Endodermal cell (in vitro differentiated cells): ENCODE measurements around the gene ALPL. TPM values are rescaled to one million over a fixed set of nuclear protein-coding genes. Genes with fewer than 3 reads are reported as not detected.

Experiments
- DNase-seq: peaks from one replicate; pipeline ENCODE4 v3.0.0-alpha.2; 2017
- H3K27ac ChIP-seq: 2 replicates; pipeline ENCODE4 v1.5.1; 2013; ENCODE audit warnings: mild to moderate bottlenecking, low read depth, low read length, moderate library complexity
- H3K27me3 ChIP-seq: 2 replicates; pipeline ENCODE4 v1.6.1; 2013; ENCODE audit warnings: mild to moderate bottlenecking, low read length, moderate library complexity; ENCODE audit not compliant: insufficient read depth, control insufficient read depth, poor library complexity, severe bottlenecking
- H3K36me3 ChIP-seq: 2 replicates; pipeline ENCODE4 v1.7.0; 2013; ENCODE audit warnings: mild to moderate bottlenecking, low read length, moderate library complexity; ENCODE audit not compliant: control insufficient read depth, insufficient read depth
- H3K4me1 ChIP-seq: one replicate; pipeline ENCODE4 v1.7.0; 2013; ENCODE audit warnings: low read length; ENCODE audit not compliant: control insufficient read depth, insufficient read depth
- H3K4me3 ChIP-seq: 2 replicates; pipeline ENCODE4 v1.5.1; 2013; ENCODE audit warnings: mild to moderate bottlenecking, low read length, moderate library complexity
- H3K9ac ChIP-seq: 2 replicates; pipeline ENCODE4 v1.6.1; 2013; ENCODE audit warnings: mild to moderate bottlenecking, low read length, moderate library complexity; ENCODE audit not compliant: poor library complexity, severe bottlenecking; ENCODE audit errors: extremely low read depth
- H3K9me3 ChIP-seq: 2 replicates; pipeline ENCODE4 v1.6.1; 2013; ENCODE audit warnings: mild to moderate bottlenecking, low read length, moderate library complexity; ENCODE audit not compliant: control insufficient read depth
- H3K27ac Mint-ChIP-seq: 2 replicates; pipeline ENCODE4 v1.8.0; 2020; ENCODE audit warnings: mixed read lengths
- H3K27me3 Mint-ChIP-seq: 2 replicates; pipeline ENCODE4 v1.8.0; 2021; ENCODE audit warnings: mild to moderate bottlenecking, mixed read lengths; ENCODE audit not compliant: insufficient read depth
- H3K36me3 Mint-ChIP-seq: 2 replicates; pipeline ENCODE4 v1.8.0; 2020; ENCODE audit warnings: low read depth, mixed read lengths
- H3K4me1 Mint-ChIP-seq: 2 replicates; pipeline ENCODE4 v1.8.0; 2020; ENCODE audit warnings: mixed read lengths
- H3K4me3 Mint-ChIP-seq: 2 replicates; pipeline ENCODE4 v1.8.0; 2020; ENCODE audit warnings: mild to moderate bottlenecking, moderate library complexity, mixed read lengths
- H3K9me3 Mint-ChIP-seq: 2 replicates; pipeline ENCODE4 v1.8.0; 2020; ENCODE audit warnings: mild to moderate bottlenecking, mixed read lengths
- WGBS, 2 experiments: methylation state at CpG; one replicate each; pipeline versions ENCODE4 v1.1.5 to v1.1.7; 2013; ENCODE audit warnings: missing lambda C conversion rate in 2 of 2, mixed read lengths in 1 of 2; ENCODE audit not compliant: insufficient coverage in 1 of 2, insufficient read length in 1 of 2; 5-methylcytosine and 5-hydroxymethylcytosine counted together
- total RNA-seq, 2 donors: library from RNA; stranded (reverse); fragmentation: NEBNext Ultra II Directional in 1 of 2; extraction: Animal tissue kit (Norgen Biotek cat#: 25700) in 1 of 2; gene quantifications; 2 replicates in 1 of 2; 3 replicates in 1 of 2; pipeline ENCODE4 v1.2.1, GENCODE V29; 2021
- TF ChIP-seq, protein P1 (sequence below): fragments of 200-600 bp; sonication (generic); conservative IDR thresholded peaks from 2 replicates; pipeline ENCODE4 v1.5.0; 2021; ENCODE audit warnings: antibody characterized with exemption, mild to moderate bottlenecking

The ALPL gene
- total RNA-seq, 2 donors from 2014 or later = 94.8 to 117 TPM

DNA sequence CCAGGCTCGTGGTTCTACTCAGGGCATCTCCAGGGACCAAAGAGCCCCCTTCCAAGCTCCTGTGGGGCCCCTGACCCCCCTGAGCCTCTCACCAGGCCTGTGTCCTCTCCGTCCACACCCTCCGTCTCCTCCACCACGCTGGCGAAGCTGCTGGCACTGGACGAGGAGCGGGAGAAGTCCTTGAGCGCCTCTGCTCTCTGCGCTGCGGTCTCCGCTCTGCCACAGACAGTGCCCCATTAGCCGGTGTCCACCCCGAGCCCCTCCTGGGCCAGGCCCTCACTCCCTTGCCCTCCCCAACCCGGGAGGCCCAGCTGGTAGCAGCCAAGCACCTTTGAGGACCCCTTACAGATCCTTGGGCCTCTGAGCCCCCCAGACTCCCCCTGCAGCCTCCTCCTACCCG, 90.2 kb downstream of the ALPL start:
- Histone ChIP-seq H3K27ac (no peak overlapping the region), H3K36me3 (no peaks in the 10 kb centered on the region), H3K4me1 (no peaks in the 10 kb centered on the region), H3K9me3 (no peaks in the 10 kb centered on the region), H3K4me3 (no peak overlapping the region), H3K27me3 (no peaks in the 10 kb centered on the region), H3K9ac (no peak overlapping the region)
- no peak overlapping the region for H3K4me3 Mint-ChIP-seq
- no peak for DNase-seq
- H3K4me1 Mint-ChIP-seq = peaks cover 4% of the 10 kb centered on the region
- H3K36me3 Mint-ChIP-seq = no peaks in the 10 kb centered on the region
- WGBS, 2 experiments = 91 to 93% methylated on average over 15 of the region's 15 CpGs
- no peaks in the 10 kb centered on the region for H3K9me3 Mint-ChIP-seq
- H3K27me3 Mint-ChIP-seq = no peaks in the 10 kb centered on the region
- no peak overlapping the region for H3K27ac Mint-ChIP-seq
- TF ChIP-seq, protein P1, sequence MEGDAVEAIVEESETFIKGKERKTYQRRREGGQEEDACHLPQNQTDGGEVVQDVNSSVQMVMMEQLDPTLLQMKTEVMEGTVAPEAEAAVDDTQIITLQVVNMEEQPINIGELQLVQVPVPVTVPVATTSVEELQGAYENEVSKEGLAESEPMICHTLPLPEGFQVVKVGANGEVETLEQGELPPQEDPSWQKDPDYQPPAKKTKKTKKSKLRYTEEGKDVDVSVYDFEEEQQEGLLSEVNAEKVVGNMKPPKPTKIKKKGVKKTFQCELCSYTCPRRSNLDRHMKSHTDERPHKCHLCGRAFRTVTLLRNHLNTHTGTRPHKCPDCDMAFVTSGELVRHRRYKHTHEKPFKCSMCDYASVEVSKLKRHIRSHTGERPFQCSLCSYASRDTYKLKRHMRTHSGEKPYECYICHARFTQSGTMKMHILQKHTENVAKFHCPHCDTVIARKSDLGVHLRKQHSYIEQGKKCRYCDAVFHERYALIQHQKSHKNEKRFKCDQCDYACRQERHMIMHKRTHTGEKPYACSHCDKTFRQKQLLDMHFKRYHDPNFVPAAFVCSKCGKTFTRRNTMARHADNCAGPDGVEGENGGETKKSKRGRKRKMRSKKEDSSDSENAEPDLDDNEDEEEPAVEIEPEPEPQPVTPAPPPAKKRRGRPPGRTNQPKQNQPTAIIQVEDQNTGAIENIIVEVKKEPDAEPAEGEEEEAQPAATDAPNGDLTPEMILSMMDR = no peak

DNA sequence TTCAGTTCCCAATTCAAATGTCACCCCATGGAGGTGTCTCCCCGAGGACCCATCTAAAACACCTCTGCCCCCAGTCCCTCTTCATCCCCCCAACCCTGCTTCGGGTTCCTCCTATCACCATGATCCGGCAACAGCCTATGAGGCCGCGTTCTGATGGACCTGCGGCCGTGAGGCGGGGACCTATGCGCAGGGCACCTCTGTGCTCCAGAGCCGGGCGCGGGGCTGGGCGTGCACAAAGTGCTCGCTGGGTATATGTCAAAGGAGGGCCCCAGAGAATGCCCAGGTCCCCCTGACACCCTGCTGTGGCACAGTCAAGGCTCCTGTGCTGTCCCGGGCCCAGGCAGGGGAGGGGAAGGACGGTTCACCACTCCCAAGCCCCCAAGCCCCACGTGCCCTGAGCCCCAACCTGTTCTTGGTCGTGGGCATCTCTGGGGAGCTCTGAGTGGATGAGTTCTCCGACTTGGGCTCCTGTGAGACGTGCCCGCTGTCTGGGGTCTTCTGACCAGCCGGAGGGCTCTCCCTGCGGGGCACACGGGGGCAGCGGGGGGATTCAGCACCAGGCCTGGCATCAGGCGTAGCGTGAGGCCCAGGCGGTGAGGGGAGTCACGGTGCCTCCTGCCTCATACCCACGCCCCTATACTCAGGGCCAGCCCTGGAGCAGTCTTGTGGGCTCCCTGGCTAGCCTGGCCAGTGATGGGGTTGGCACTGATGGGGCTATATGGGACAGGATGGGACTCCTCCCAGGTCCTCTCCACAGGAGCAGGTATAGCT, 92.2 kb downstream of the ALPL start:
- Histone ChIP-seq H3K4me3 (no peak overlapping the region), H3K27ac (no peak overlapping the region), H3K9ac (no peak overlapping the region), H3K36me3 (no peaks in the 10 kb centered on the region), H3K4me1 (no peaks in the 10 kb centered on the region), H3K27me3 (no peaks in the 10 kb centered on the region), H3K9me3 (no peaks in the 10 kb centered on the region)
- H3K4me3 Mint-ChIP-seq = no peak overlapping the region
- no peaks in the 10 kb centered on the region for H3K27me3 Mint-ChIP-seq
- DNase-seq = no peak
- H3K9me3 Mint-ChIP-seq = no peaks in the 10 kb centered on the region
- TF ChIP-seq, protein P1 = no peak
- no peak overlapping the region for H3K27ac Mint-ChIP-seq
- H3K4me1 Mint-ChIP-seq = peaks cover 8% of the 10 kb centered on the region
- WGBS, 2 experiments = 90 to 96% methylated on average over 15 to 30 of the region's 30 CpGs
- H3K36me3 Mint-ChIP-seq = no peaks in the 10 kb centered on the region

DNA sequence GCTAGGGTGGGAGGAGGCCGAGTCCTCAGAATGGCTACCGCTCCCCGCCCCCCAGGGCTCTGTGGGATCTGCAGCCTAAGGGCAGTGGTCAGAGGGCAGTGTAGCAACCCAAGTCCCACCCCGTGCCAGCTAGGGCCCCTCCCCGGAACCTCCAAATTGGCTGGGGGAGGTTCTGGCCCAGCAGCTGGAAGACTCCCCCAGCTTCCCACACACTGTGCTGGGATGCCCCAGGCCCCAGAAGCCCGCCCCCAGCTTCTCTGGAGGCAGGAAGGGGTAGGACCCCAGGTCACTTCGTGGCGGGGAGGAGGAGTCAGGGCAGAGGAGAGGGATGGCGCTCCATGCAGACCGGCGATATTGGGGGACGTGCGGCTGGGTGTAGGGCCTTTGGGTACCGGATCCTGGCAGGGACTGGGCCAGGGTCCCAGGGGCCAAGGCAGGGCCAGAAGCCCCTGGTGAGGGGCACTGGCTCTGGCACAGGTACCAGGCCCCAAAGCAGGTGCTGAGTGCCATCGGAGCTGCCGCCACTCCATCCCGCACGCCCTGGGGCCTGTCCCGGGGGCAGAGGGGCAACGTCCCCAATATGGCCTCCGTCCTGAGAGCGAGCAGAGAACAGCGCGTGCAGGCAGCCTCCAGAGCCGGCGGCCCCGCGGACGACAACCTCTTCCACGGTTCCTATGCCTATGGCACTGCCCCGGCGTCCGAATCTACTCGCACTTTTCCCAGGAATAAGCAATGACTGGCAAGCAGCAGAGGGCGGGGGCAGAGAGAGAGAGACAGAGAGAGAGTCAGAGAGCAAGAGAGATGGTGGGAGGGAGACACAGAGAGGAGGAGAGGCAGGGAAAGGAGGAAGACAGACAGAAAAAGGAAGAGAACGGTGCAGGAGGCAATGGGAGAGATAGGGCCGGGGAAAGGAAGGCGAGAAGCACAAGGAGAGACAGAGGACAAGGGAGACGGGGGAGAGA, 94.2 kb downstream of the ALPL start:
- H3K27me3 ChIP-seq = no peaks in the 10 kb centered on the region
- Mint-ChIP-seq H3K27ac (no peak overlapping the region), H3K36me3 (no peaks in the 10 kb centered on the region), H3K4me3 (no peak overlapping the region), H3K27me3 (no peaks in the 10 kb centered on the region), H3K9me3 (no peaks in the 10 kb centered on the region), H3K4me1 (peaks cover 20% of the 10 kb centered on the region)
- H3K27ac ChIP-seq = no peak overlapping the region
- TF ChIP-seq, protein P1 = no peak
- no peak for DNase-seq
- no peak overlapping the region for H3K9ac ChIP-seq
- H3K4me3 ChIP-seq = no peak overlapping the region
- no peaks in the 10 kb centered on the region for H3K36me3 ChIP-seq
- WGBS, 2 experiments = 91 to 92% methylated on average over 19 to 39 of the region's 39 CpGs
- no peaks in the 10 kb centered on the region for H3K4me1 ChIP-seq
- no peaks in the 10 kb centered on the region for H3K9me3 ChIP-seq
